ENCODE measurements around the gene CACNA2D4. TPM values are rescaled to one million over a fixed set of nuclear protein-coding genes. Genes with fewer than 3 reads are reported as not detected.

CACNA2D4 gene
- polyA plus RNA-seq, 1 donor, result 3.3 TPM

- DNase-seq, result no peak
Measured at GRCh38 chr12:1918884-1919236, 408 bp upstream of the CACNA2D4 start.

DNA sequence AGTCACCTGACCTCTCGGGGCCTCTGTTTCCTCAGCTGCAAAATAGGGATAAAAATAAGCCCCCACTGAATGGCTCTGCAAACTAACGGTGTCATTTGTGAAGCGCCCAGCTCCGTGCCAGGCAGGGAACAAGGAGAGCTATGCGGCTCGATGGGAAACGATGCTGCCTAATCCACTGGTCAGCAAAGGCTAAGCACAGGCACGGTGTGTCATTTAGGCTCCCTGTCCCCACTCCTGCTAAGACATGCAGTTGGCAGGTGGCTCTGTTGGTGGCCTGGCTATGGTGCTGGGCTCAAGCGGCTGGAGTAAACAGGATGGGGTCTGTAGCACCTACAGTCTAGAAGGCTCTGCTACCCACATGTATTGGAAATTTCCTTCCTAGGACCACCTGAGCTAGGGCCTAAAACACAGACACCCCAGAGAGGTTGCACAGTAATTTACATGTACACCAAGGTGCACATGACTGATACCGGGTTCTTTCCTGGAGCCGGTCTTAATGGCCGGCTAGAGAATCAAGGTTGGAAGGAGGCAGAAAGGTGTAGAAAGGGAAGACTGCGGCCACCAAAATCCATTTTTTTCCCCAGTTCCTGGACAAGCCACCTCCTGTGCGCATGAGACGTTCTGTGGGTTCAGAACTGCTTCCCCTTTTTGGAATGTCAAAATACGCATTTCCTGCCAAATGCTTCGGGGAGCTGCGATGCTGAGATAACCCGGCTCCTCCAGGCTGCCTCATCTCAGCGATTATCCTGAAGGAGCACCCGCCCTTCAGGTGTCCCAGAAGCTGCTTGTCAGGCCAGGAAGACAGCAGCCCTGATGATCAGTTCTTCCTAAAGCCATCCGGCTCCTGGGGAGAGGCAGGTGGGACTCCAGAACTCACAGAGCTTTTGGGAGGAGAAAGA is 1.0 kb downstream of the CACNA2D4 start:
- DNase-seq, result no peak

DNA sequence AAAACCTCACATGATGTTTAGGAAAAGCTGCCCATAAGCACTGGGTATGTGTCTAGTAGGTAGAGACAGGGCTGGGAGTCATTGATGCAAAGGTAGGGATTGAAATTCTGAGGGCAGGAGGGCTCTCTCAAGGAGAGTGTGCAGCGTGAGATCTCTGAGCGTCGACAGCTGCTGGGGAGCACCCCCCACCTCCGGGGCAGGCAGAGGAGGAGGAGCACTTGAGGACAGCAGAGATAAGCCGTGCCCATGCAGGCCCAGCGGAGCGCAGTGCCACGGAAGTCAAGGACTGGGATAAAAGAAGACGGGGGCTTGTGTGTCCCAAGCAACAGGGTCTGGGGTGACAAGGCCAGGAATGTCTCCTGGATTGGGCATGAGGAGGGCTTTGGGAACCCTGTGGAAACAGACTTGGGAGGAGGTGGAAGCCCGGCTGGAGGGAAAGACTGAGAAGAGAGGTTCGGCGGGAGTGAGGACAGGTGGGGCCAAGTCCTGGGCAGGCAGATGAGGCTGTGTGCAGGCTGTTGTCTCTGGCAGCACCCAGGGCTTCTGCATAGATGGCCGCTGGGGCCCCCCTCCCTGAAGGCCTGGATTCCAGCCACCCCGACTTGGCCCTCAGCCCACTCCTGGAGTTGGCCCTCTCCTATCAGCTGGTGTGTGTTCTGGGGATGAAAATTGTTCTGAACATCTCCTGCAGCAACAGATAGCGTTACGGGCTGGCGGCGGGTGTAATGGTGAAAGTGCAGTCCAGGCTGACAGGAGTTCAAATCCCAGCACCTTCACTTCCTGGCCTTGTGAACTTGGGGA is 1.9 kb downstream of the CACNA2D4 start:
- DNase-seq, result no peak

- DNase-seq, result no peak
Measured at GRCh38 chr12:1915082-1915968, 3.1 kb downstream of the CACNA2D4 start.

- no peak for DNase-seq
Measured at GRCh38 chr12:1914114-1914911, 4.1 kb downstream of the CACNA2D4 start.

- no peak for DNase-seq
Measured at GRCh38 chr12:1913377-1914113, 4.9 kb downstream of the CACNA2D4 start.

DNA sequence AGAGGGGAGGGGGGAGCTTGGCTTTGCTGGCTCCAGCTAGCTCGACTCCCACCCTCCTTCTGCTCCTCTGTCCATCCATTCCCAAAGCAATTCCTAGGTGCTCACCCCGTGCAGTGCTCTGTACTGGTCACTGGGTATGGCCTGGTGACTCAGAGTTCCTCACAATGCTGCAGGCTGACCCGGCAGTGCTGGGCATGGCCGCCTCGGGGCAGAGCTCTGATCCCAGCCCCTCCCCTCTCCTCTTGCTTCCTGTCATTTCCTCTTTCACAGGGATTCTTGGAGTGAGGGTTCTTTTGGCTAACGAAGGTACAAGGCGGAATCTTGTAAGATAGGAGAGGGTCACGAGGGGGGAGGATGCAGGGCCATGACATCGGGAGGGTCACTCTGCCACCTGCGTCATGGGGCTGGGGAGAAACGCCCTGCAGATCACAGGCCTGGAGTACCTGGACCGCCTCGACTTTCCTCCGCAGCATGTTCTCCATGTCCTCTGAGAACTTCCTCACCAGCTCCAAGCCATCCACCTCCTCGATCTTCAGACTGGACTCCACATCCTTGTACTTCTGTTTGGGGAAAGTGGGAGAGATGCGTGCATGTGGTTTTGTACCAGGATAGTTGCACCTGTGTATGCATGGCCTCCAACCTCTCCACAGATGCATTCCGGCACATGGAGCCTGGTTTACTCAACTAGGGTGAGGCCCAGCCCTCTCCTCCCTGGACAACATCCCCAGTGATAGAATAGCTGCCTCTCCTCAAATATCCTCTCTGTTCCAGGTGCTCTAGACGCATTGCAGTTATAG is 5.7 kb downstream of the CACNA2D4 start:
- DNase-seq, result no peak

DNA sequence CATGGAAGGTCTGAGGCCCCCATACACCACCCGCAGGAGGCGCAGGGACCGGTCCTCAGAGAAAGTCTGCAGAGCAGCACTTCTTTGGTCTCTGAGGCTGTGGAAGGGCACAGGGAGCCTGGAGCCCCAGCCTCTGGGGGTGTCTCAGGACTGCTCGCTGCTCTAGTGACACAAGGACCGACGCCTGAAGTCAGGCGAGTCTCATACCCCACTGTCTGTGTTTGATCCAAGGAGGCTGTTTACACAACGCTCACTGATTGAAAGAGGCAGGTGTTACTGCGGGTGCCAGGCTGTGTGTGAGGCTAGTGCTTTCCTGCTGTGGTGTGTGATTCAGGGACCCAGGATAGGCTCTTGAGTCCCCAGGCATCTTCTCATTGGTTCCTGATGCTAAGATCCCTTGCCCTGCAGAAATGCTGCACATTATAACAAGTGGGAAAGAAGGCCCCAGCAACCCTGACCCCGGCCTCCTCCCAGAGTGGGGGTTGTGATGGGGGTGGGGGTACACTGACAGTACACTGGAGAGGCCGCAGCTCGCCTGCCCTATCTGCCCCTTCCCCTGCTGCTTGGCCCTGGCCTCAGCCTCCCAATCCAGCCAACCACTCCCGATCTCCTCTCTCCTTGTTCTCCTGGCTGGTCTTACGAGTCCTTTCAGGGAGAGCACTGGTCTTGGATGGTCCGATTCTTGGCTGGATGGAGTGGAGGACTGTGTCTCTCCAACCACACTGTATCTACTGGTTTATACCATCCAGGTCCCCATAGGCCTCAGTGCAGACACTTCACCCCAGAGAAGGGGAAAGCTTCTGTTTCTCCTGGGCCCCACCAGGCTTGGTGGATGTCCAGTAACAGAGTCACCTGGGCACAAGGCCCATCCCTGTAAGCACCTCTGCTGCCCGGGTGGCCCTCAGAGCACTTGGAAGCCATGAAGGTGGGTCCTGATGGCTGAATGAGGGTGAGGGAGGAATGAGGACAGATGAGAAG is 6.6 kb downstream of the CACNA2D4 start:
- no peak for DNase-seq

- DNase-seq, result no peak
Measured at GRCh38 chr12:1910468-1910867, 8.0 kb downstream of the CACNA2D4 start.

- DNase-seq, result no peak
Measured at GRCh38 chr12:1908758-1909157, 9.7 kb downstream of the CACNA2D4 start.

GRCh38 chr12:1907652-1908611 is 10.5 kb downstream of the CACNA2D4 start:
- no peak for DNase-seq

GRCh38 chr12:1906579-1906978 is 11.9 kb downstream of the CACNA2D4 start:
- no peak for DNase-seq

GRCh38 chr12:1904875-1905274 is 13.6 kb downstream of the CACNA2D4 start:
- no peak for DNase-seq

- DNase-seq, result no peak
Measured at GRCh38 chr12:1896964-1897363, 21.5 kb downstream of the CACNA2D4 start.

- no peak for DNase-seq
Measured at GRCh38 chr12:1890810-1891209, 27.6 kb downstream of the CACNA2D4 start.

DNA sequence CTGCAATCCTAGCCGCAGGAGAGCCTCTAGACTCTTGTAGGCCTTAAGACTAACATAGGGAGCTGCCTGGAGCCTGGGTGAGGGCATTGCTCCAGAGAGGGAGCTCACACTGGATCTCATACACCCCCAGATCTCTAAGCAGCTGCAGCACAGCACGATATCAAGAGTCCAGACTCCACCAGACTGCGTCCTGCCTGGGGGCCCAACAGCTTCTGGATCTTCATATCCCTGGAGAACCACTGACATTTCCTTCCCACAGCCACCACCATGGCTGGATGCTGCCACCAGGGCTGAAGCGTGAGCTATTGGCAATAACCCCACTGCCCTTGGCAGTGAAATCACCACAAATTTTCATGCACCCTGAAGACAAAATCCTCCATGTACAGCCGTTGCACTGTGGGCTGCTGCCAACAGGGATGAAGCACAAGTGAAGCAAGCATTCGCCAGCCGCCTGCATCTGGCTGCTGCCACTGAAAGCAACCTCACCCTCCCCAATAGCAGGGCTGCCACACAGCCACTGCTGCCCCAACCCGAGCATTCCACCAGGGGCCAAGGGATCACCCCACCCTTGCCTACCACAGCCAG is 28.2 kb downstream of the CACNA2D4 start:
- DNase-seq, result no peak

DNA sequence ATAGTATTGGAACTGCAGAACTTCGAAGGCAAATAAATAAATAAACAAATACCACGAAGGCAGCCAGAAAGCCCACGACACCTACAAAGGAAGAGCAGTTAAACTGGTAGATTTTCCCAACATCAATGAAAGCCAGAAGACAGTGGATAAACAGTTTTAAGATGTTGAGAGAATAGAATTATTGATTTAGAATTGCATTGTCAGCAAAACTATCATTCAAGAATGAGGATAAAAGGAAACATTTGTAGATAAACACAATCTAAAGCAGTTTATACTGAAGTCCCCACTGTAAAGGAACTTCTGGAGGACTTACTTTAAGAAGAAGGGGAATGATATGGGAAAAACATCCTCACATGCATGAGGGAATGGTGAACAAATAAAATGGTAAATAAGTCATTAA is 29.5 kb downstream of the CACNA2D4 start:
- no peak for DNase-seq
